ENCODE results near the gene VHLL.

Gene VHLL

GRCh38 chr1:156295391-156295947 lies 3.6 kb downstream of the VHLL start, which contains the start of gene GLMP:
Gene GLMP (minus strand): TSS chr1:156295679. CDS start chr1:156295645, 34 bp downstream.
- DNase-seq (ENCODE audit: low spot score): peak; percentile 57
- peak within 1 kb of the TSS; percentile 52 for H3K27ac ChIP-seq
- ChIA-PET POLR2A (ENCODE audit: low non-redundant PET) (no interaction called here), CTCF (interaction anchor here (0.6 to 0.7 kb wide), 2 partner anchors 9 to 11 kb away, joined by 3 to 7 read pairs; no protein-coding TSS in a partner anchor)
- TF ChIP-seq CTCF (conservative IDR thresholded peaks at IDR 0.05; ENCODE audit: low read depth): no peak

- no peak for DNase-seq (ENCODE audit: low spot score)
- H3K27ac ChIP-seq: peak overlapping the region; percentile 58; the same call in 1 of the 2 replicates
- ChIA-PET CTCF (no interaction called here), POLR2A (ENCODE audit: low non-redundant PET) (no interaction called here)
- no peak for TF ChIP-seq CTCF (conservative IDR thresholded peaks at IDR 0.05; ENCODE audit: low read depth)
These were observed 5.2 kb downstream of the VHLL start for GRCh38 chr1:156293895-156294294.

- POLR2A ChIA-PET (ENCODE audit: low non-redundant PET): no interaction called here
- CTCF ChIA-PET: no interaction called here
- no peak for TF ChIP-seq CTCF (conservative IDR thresholded peaks at IDR 0.05; ENCODE audit: low read depth)
These were observed 6.0 kb downstream of the VHLL start for GRCh38 chr1:156293098-156293434.

GRCh38 chr1:156291226-156292061 lies 7.7 kb downstream of the VHLL start:
- ChIA-PET POLR2A (ENCODE audit: low non-redundant PET) (no interaction called here), CTCF (no interaction called here)
- H3K27ac ChIP-seq: peak overlapping the region; percentile 58
- TF ChIP-seq CTCF (conservative IDR thresholded peaks at IDR 0.05; ENCODE audit: low read depth): no peak
- no peak for DNase-seq (ENCODE audit: low spot score)

More at GRCh38 chr1:156293098-156293434, 6.0 kb downstream of the VHLL start:
- H3K27ac ChIP-seq: peak overlapping the region; percentile 58
- DNase-seq (ENCODE audit: low spot score): no peak

GRCh38 chr1:156289857-156290256 lies 9.2 kb downstream of the VHLL start:
- CTCF ChIA-PET: interaction anchor here (0.7 kb wide), 1 partner anchor 33 kb away, joined by 3 read pairs; no protein-coding TSS in a partner anchor
- POLR2A ChIA-PET (ENCODE audit: low non-redundant PET): no interaction called here
- TF ChIP-seq CTCF (conservative IDR thresholded peaks at IDR 0.05; ENCODE audit: low read depth): no peak
- no peak for DNase-seq (ENCODE audit: low spot score)
- H3K27ac ChIP-seq: no peak overlapping the region

GRCh38 chr1:156286061-156286460 lies 13.0 kb downstream of the VHLL start:
- no peak overlapping the region; the same call in 1 of the 2 replicates for H3K27ac ChIP-seq
- TF ChIP-seq CTCF (conservative IDR thresholded peaks at IDR 0.05; ENCODE audit: low read depth): no peak
- ChIA-PET POLR2A (ENCODE audit: low non-redundant PET) (no interaction called here), CTCF (interaction anchor here (0.6 kb wide), 1 partner anchor 61 kb away, joined by 3 read pairs; no protein-coding TSS in a partner anchor)
- no peak for DNase-seq (ENCODE audit: low spot score)
